Lower lobe of right lung (tissue), 2 donors: ENCODE measurements around the gene RPL7A. TPM values are rescaled to one million over a fixed set of nuclear protein-coding genes. Genes with fewer than 3 reads are reported as not detected.
"Not testable (repeated sequence)": the region's sequence is repeated elsewhere in the genome, so short reads cannot be mapped to it uniquely, and the experiment has no call there.

Experiments
- ATAC-seq, 2 donors: fragments of 200-7000 bp; cut with Tn5 transposase; one replicate each; pipeline ENCODE4 v1.9.1; 2020 to 2022; ENCODE audit warnings: mild to moderate bottlenecking in 2 of 2, moderate library complexity in 2 of 2
- DNase-seq: peaks from one replicate; pipeline ENCODE4 v3.0.0-alpha.2; 2020
- H3K27ac ChIP-seq: fragments of 200-600 bp; one replicate; pipeline ENCODE4 v1.8.0; 2022
- H3K27me3 ChIP-seq: fragments of 200-600 bp; one replicate; pipeline ENCODE4 v1.8.0; 2022; ENCODE audit warnings: low read depth
- H3K36me3 ChIP-seq: fragments of 200-600 bp; one replicate; pipeline ENCODE4 v1.8.0; 2022; ENCODE audit warnings: mild to moderate bottlenecking
- H3K4me1 ChIP-seq: fragments of 200-600 bp; one replicate; pipeline ENCODE4 v1.8.0; 2022
- H3K4me3 ChIP-seq: fragments of 200-600 bp; one replicate; pipeline ENCODE4 v1.8.0; 2022; ENCODE audit warnings: mild to moderate bottlenecking
- H3K9me3 ChIP-seq: fragments of 200-600 bp; one replicate; pipeline ENCODE4 v1.8.0; 2022
- intact Hi-C: fragments of 100-400 bp; cut with DNase I; formaldehyde crosslinking; loops from one replicate; pipeline ENCODE4 v1.11.0; 2022
- total RNA-seq: library from RNA; stranded (reverse); fragmentation: NEBNext Ultra II Directional; extraction: Animal tissue kit (Norgen Biotek cat#: 25700); gene quantifications from one replicate; pipeline ENCODE4 v1.2.1, GENCODE V29; 2021
- TF ChIP-seq, protein P1 (sequence below): fragments of 200-600 bp; IDR thresholded peaks from one replicate; pipeline ENCODE4 v1.8.0; 2022; ENCODE audit warnings: antibody characterized with exemption, mild to moderate bottlenecking
- donor health status: DM: no; HTN: yes; CAD: no; lungs with severe emphysema.

RPL7A gene
- total RNA-seq, 1 donor from 2014 or later = 1,397 TPM

GRCh38 chr9:133323991-133324703 is 23.9 kb upstream of the RPL7A start:
- no peak overlapping the region for H3K27ac ChIP-seq
- H3K4me3 ChIP-seq = no peak overlapping the region
- ATAC-seq (no peak), DNase-seq (no peak)
- intact Hi-C loops = no loop called here
- H3K9me3 ChIP-seq = no peaks in the 10 kb centered on the region
- no peaks in the 10 kb centered on the region for H3K36me3 ChIP-seq
- TF ChIP-seq, protein P1, sequence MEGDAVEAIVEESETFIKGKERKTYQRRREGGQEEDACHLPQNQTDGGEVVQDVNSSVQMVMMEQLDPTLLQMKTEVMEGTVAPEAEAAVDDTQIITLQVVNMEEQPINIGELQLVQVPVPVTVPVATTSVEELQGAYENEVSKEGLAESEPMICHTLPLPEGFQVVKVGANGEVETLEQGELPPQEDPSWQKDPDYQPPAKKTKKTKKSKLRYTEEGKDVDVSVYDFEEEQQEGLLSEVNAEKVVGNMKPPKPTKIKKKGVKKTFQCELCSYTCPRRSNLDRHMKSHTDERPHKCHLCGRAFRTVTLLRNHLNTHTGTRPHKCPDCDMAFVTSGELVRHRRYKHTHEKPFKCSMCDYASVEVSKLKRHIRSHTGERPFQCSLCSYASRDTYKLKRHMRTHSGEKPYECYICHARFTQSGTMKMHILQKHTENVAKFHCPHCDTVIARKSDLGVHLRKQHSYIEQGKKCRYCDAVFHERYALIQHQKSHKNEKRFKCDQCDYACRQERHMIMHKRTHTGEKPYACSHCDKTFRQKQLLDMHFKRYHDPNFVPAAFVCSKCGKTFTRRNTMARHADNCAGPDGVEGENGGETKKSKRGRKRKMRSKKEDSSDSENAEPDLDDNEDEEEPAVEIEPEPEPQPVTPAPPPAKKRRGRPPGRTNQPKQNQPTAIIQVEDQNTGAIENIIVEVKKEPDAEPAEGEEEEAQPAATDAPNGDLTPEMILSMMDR = no peak
- no peaks in the 10 kb centered on the region for H3K4me1 ChIP-seq
- no peaks in the 10 kb centered on the region for H3K27me3 ChIP-seq

DNA sequence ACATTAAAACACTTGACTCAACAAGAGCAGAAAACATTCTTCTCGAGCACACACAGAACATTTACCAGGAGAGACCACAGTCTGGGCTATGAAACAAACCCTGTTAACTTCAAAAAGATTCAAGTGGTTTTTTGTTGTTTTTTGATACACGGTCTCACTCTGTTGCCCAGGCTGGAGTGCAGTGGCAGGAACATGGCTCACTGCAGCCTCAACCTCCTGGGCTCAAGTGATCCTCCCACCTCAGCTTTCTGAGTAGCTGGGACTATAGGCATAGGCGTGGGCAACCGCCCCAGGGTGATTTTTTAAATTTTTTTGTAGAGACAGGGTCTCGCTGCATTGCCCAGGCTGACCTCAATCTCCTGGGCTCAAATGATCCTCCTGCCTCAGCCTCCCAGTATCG is 21.0 kb upstream of the RPL7A start:
- intact Hi-C loops, H3K4me1 ChIP-seq, DNase-seq: not testable (repeated sequence)

GRCh38 chr9:133327834-133328484 is 20.1 kb upstream of the RPL7A start:
- no peak overlapping the region for H3K4me3 ChIP-seq
- TF ChIP-seq, protein P1 = no peak
- ATAC-seq (no peak), DNase-seq (no peak)
- no peaks in the 10 kb centered on the region for H3K27me3 ChIP-seq
- H3K27ac ChIP-seq = no peak overlapping the region
- intact Hi-C loops = no loop called here
- no peaks in the 10 kb centered on the region for H3K4me1 ChIP-seq
- H3K9me3 ChIP-seq = no peaks in the 10 kb centered on the region
- peaks cover 31% of the 10 kb centered on the region for H3K36me3 ChIP-seq

More for the DNA sequence above, 21.0 kb upstream of the RPL7A start:
- not testable (repeated sequence) for H3K4me3 ChIP-seq, H3K27me3 ChIP-seq, H3K9me3 ChIP-seq, H3K27ac ChIP-seq
- ATAC-seq = peak in 1 of 2 donors; percentile 59
- peaks cover 21% of the 10 kb centered on the region for H3K36me3 ChIP-seq

DNA sequence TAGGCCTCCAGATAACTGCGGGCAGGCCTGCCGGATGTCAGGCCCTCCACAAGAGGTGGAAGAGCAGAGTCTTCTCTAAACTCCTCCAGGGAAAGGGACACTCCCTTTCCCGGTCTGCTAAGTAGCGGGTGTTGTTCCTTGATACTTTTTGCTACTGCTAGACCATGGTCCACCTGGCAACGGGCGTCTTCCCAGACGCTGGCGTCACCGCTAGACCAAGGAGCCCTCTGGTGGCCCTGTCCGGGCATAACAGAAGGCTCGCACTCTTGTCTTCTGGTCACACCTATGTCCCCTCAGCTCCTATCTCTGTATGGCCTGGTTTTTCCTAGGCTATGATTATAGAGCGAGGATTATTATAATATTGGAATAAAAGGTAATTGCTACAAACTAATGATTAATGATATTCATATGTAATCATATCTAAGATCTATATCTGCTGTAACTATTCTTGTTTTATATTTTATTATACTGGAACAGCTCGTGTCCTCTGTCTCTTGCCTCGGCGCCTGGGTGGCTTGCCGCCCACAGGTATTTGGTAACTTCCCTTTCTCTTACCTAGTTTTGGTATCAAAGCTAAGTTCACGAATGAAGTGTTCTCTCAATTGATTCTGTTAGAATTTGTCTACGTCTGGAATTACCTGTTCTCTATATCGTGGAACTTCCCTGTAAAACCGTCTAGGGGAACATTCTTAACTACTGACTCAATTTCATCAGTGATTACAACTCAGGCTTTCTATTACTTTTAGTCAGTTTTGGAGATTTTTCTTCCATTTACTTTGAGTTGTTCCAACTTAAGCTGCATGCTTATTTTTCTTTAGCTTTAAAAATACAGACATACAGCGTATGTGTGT is 18.5 kb upstream of the RPL7A start:
- H3K9me3 ChIP-seq, ATAC-seq, H3K27me3 ChIP-seq, H3K4me1 ChIP-seq, H3K27ac ChIP-seq, intact Hi-C loops, DNase-seq, H3K4me3 ChIP-seq: not testable (repeated sequence)
- peaks cover 47% of the 10 kb centered on the region for H3K36me3 ChIP-seq
- TF ChIP-seq, protein P1 = peak; percentile 61

DNA sequence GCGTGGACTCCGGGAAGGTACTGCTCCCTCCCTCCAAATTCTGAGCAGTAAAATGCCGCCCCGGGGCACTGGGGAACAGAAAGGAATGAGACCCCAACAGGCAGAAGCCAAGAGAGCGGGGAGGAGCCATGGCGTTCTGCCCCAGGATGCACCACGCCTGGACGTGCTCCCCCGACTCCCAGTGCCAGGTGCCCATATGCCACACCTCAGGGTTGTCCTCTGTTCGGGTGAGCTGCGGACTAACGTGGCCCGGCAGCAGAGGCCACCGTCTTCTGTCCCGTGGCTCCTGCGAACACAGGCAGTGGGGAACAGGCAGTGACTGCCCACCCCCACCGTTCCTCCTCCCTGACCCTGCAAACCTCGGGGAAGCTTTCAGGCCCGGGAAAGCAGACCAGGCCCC is 16.8 kb upstream of the RPL7A start:
- H3K9me3 ChIP-seq = no peaks in the 10 kb centered on the region
- H3K4me3 ChIP-seq = no peak overlapping the region
- intact Hi-C loops = no loop called here
- H3K27ac ChIP-seq = no peak overlapping the region
- peaks cover 14% of the 10 kb centered on the region for H3K4me1 ChIP-seq
- no peaks in the 10 kb centered on the region for H3K27me3 ChIP-seq
- peaks cover 48% of the 10 kb centered on the region for H3K36me3 ChIP-seq
- DNase-seq = no peak
- no peak for ATAC-seq
- TF ChIP-seq, protein P1 = no peak
